Aorta (tissue), 5 donors: ENCODE results near the gene TUBB4B. TPM values are rescaled to one million over a fixed set of nuclear protein-coding genes. Genes with fewer than 3 reads are reported as not detected.
A peak's percentile ranks its signal among the peaks of the same experiment; 100 is the strongest.
"Not testable (repeated sequence)": the region's sequence is repeated elsewhere in the genome, so short reads cannot be mapped to it uniquely, and the experiment has no call there.

Experiments used
- ATAC-seq: fragments of 200-7000 bp; cut with Tn5 transposase; one replicate; pipeline ENCODE4 v1.9.1; 2022; ENCODE audit warnings: moderate library complexity; ENCODE audit not compliant: low FRiP score
- DNase-seq, 2 donors: peaks; one replicate each; pipeline ENCODE4 v3.0.0-alpha.2; 2020
- H3K27ac ChIP-seq, 2 donors: one replicate each; pipeline ENCODE4 v1.5.1; 2013; ENCODE audit warnings: low read length in 2 of 2, mild to moderate bottlenecking in 2 of 2, moderate library complexity in 2 of 2, control low read depth in 1 of 2, inconsistent platforms in 1 of 2, low read depth in 1 of 2
- H3K27me3 ChIP-seq, 2 donors: one replicate each; pipeline ENCODE4 v1.6.1; 2013; ENCODE audit warnings: control low read depth in 1 of 2, low read length in 1 of 2, mild to moderate bottlenecking in 1 of 2, moderate library complexity in 1 of 2; ENCODE audit not compliant: insufficient read depth in 2 of 2, control insufficient read depth in 1 of 2
- H3K36me3 ChIP-seq, 2 donors: one replicate each; pipeline ENCODE4 v1.6.1; 2013; ENCODE audit warnings: control low read depth in 1 of 2, low read length in 1 of 2, mild to moderate bottlenecking in 1 of 2; ENCODE audit not compliant: insufficient read depth in 2 of 2, control insufficient read depth in 1 of 2
- H3K4me1 ChIP-seq, 2 donors: one replicate each; pipeline ENCODE4 v1.6.1; 2013; ENCODE audit warnings: low read length in 2 of 2, control low read depth in 1 of 2, mild to moderate bottlenecking in 1 of 2, moderate library complexity in 1 of 2; ENCODE audit not compliant: insufficient read depth in 2 of 2, control insufficient read depth in 1 of 2
- H3K4me3 ChIP-seq, 2 donors: one replicate each; pipeline ENCODE4 v1.5.1; 2013; ENCODE audit warnings: low read length in 2 of 2, control low read depth in 1 of 2, mild to moderate bottlenecking in 1 of 2
- H3K9me3 ChIP-seq: one replicate; pipeline ENCODE4 v1.6.1; 2013; ENCODE audit warnings: mild to moderate bottlenecking, low read length; ENCODE audit not compliant: control insufficient read depth
- WGBS, 2 donors: extraction: QIAGEN DNeasy Blood & Tissue Kit; methylation state at CpG; one replicate each; pipeline ENCODE4 v1.1.7; 2013; 5-methylcytosine and 5-hydroxymethylcytosine counted together
- intact Hi-C, 2 donors: fragments of 100-400 bp; cut with DNase I; formaldehyde crosslinking; loops; one replicate each; pipeline versions ENCODE4 v1.14.2 to v1.15.0; 2022
- polyA plus RNA-seq, 2 donors: library from polyadenylated mRNA; stranded (reverse); fragments of 200-250 nt; gene quantifications; one replicate each; pipeline ENCODE4 v1.2.3, GENCODE V29; 2013
- total RNA-seq, 2 donors: library from RNA; stranded (reverse); fragmentation: NEBNext Ultra II Directional; extraction: Animal tissue kit (Norgen Biotek cat#: 25700); gene quantifications; one replicate each; pipeline ENCODE4 v1.2.1, GENCODE V29; 2021
- donor health status: healthy with polysubstance abuse.
- donor health status: Bipolar disorder and iron deficiency.
- donor health status: DM: no; HTN: no; CAD: no.
- donor health status: DM: no; HTN: no; CAD: no.
- donor health status: DM: yes; HTN: yes; CAD: no.

TUBB4B gene
- total and polyA plus RNA-seq, 4 donors = 86.9 to 152 (median 111) TPM

DNA sequence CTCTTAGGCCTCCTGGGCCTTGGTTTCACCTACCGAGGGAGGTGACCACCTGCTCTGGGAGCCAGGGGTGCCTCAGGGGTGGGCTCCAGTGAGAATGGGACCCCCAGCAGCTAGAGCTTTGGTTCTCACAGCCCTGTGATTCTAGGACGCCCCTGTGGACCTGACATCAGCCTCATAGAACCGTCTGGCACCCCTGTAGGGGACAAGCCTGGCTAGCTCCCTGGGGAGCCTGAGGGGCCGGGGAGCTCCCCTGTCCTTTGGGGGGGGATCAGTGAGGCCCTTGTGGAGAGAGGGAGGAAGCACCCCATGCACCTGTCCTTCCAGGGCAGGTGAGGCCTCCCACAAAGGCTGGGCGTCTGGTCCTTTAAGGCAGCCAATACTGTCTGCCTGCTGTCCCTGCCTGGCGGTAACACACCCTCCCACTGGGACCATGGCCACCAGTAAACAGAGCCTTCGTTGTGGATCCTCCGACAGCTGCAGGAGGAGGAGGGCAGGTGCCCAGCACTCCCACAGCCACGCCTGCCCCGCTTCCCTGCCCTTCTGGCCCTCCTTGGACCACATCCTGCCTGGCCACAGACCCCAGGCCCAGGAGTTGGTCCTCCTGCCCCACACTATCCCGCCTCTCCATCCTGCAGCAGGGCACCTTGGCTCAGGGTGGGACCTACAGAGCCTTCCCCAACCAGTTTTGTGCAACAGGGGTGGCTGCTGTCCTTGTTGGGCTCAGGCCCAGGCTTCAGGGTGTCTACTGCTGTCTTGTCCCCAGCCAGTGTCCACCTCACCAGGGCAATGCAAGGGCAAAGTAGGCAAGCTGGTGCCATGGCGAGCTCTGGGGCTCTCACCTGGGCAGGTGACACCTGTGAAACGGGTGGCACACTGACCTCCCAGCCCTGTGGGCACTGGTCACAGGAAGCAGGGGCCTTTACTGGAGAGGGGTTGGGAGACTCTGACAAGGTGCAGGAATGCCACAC, 3.0 kb upstream of the TUBB4B start:
- Histone ChIP-seq H3K27ac (no peak overlapping the region), H3K36me3 (no peaks in the 10 kb centered on the region), H3K4me1 (no peaks in the 10 kb centered on the region), H3K9me3 (no peaks in the 10 kb centered on the region), H3K27me3 (peaks cover 0 to 2% of the 10 kb centered on the region in 2 donors), H3K4me3 (no peak overlapping the region)
- ATAC-seq (no peak), DNase-seq (no peak)
- intact Hi-C loops = no loop called here
- WGBS, 2 donors = 83 to 86% methylated on average over 12 to 13 of the region's 13 CpGs

DNA sequence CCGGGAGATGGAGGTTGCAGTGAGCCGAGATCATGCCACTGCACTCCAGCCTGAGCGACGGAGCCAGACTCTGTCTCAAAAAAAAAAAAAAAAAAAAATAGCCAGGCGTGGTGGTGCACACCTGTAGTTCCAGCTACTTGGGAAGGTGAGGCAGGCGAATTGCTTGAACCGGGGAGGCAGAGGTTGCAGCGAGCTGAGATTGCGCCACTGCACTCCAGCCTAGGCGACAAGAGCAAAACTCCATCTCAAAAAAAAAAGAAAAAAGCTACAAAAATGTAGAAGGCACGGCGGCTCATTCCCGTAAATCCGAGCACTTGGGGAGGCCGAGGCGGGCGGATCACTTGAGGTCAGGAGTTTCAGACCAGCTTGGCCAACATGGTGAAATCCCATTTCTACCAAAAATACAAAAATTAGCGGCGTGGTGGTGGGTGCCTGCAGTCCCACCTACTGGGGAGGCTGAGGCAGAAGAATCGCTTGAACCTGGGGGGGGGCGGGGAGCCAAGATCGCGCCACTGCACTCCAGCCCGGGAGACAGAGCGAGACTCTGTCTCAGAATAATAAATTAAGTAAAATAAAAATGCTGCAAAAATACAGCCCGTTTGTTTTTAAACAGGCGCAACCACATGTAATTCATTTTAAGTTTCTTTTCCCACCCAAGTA, 1.4 kb upstream of the TUBB4B start:
- peak overlapping the region; percentile 27 to 53 for H3K4me3 ChIP-seq
- ATAC-seq, H3K4me1 ChIP-seq, H3K36me3 ChIP-seq, H3K9me3 ChIP-seq, H3K27me3 ChIP-seq, H3K27ac ChIP-seq, DNase-seq: not testable (repeated sequence)
- 48 to 51% methylated on average over 25 to 27 of the region's 27 CpGs for WGBS, 2 donors
- intact Hi-C loops = loop anchor here in 1 of 2 donors (2.0 kb wide), 1 partner anchor 15 kb away; the partner anchor contains the start of gene NELFB

DNA sequence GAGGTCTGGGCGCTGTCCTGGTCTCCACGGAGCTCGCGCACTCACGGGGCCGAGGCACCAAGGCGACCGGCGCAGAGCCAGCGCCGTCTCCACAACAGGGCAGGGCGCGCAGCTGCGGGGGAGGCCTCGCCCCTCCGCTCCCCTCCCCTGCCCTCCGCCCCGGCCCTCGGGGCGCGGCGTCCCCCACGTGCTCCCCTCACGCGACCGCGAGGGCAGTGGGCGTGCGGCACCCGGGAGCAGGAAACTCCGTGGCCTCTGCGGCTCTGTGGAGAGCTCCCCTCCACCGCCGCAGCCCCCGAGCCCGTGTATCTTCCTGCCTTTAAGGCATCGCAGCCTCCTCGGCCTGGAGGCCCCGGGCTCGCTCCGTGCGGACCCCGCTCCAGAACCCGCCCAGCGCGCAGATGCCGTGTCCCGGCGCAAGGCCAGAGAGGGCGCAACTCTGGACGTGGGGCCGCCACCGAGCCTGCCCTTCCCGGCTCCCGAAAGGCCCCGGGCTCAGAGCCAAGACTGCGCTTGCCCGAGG, 708 bp upstream of the TUBB4B start:
- Histone ChIP-seq H3K9me3 (no peaks in the 10 kb centered on the region), H3K36me3 (no peaks in the 10 kb centered on the region), H3K27me3 (peaks cover 0 to 2% of the 10 kb centered on the region in 2 donors), H3K4me1 (no peaks in the 10 kb centered on the region), H3K4me3 (peak overlapping the region; percentile 27 to 53), H3K27ac (peak overlapping the region in 1 of 2 donors; percentile 66)
- intact Hi-C loops = loop anchor here in 1 of 2 donors (2.0 kb wide), 1 partner anchor 14 kb away; the partner anchor contains the start of gene NELFB
- DNase-seq (peak; percentile 89 to 93), ATAC-seq (peak; percentile 54)
- WGBS, 2 donors = 0 to 1% methylated on average over 42 to 58 of the region's 58 CpGs

DNA sequence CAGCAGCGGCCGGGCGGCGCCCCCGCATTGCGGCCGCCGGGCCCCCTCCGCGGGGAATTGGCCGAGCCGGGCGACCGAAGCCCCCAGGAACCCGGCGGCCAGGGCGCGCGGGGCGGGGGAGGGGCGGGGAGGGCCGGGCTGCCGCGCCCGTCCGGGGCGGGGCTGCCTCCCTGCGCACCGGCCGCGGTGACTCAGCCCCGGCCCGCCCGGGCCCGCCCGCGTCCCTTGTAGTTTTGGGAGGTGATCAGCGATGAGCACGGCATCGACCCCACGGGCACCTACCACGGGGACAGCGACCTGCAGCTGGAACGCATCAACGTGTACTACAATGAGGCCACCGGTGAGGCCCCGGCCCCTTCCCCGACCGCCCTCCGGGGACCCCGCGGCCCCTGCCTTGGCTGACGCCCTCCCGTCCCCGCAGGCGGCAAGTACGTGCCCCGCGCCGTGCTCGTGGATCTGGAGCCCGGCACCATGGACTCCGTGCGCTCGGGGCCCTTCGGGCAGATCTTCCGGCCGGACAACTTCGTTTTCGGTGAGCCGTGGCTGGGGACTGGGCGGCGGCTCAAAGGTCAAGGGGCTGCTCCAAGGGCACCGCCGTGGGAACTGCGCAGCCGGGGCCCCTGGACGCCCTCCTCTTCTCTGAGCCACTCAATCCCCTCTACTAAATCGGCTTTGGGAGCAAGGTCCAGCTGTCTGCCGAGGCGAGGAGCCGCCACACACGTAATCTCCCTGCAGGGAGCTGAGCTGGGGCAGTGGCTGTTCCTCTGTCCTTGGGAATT, 592 bp downstream of the TUBB4B start:
- Histone ChIP-seq H3K9me3 (no peaks in the 10 kb centered on the region), H3K36me3 (no peaks in the 10 kb centered on the region), H3K4me3 (peak overlapping the region; percentile 65 to 86), H3K27ac (peak overlapping the region in 1 of 2 donors; percentile 76), H3K27me3 (peaks cover 0 to 2% of the 10 kb centered on the region in 2 donors), H3K4me1 (no peaks in the 10 kb centered on the region)
- ATAC-seq (peak; percentile 31), DNase-seq (peak; percentile 78 to 90)
- intact Hi-C loops = loop anchor here in 1 of 2 donors (2.0 kb wide), 1 partner anchor 13 kb away; the partner anchor contains the start of gene NELFB
- WGBS, 2 donors = 1% methylated on average over 47 to 83 of the region's 83 CpGs

DNA sequence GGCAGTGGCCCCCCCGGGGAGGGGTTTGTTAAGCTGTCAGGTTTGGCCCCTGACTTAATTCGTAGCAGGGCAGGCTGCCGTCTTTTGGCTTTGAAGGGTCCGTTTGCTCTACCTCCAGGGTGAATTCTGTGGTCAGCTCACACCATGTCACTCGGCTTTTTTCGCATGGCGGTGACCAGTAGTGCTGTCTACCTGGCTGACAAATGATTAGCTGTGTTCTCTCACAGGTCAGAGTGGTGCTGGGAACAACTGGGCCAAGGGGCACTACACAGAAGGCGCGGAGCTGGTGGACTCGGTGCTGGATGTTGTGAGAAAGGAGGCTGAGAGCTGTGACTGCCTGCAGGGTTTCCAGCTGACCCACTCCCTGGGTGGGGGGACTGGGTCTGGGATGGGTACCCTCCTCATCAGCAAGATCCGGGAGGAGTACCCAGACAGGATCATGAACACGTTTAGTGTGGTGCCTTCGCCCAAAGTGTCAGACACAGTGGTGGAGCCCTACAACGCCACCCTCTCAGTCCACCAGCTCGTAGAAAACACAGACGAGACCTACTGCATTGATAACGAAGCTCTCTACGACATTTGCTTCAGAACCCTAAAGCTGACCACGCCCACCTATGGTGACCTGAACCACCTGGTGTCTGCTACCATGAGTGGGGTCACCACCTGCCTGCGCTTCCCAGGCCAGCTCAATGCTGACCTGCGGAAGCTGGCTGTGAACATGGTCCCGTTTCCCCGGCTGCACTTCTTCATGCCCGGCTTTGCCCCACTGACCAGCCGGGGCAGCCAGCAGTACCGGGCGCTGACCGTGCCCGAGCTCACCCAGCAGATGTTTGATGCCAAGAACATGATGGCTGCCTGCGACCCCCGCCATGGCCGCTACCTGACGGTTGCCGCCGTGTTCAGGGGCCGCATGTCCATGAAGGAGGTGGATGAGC, 1.4 kb downstream of the TUBB4B start:
- ATAC-seq (no peak), DNase-seq (no peak)
- Histone ChIP-seq H3K27ac (no peak overlapping the region), H3K36me3 (no peaks in the 10 kb centered on the region), H3K9me3 (no peaks in the 10 kb centered on the region), H3K4me3 (peak overlapping the region; percentile 65 to 86), H3K4me1 (no peaks in the 10 kb centered on the region), H3K27me3 (peaks cover 0 to 2% of the 10 kb centered on the region in 2 donors)
- 70 to 74% methylated on average over 36 of the region's 36 CpGs for WGBS, 2 donors
- intact Hi-C loops = no loop called here

DNA sequence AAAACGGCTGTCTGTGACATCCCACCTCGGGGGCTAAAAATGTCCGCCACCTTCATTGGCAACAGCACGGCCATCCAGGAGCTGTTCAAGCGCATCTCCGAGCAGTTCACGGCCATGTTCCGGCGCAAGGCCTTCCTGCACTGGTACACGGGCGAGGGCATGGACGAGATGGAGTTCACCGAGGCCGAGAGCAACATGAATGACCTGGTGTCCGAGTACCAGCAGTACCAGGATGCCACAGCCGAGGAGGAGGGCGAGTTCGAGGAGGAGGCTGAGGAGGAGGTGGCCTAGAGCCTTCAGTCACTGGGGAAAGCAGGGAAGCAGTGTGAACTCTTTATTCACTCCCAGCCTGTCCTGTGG, 2.2 kb downstream of the TUBB4B start:
- H3K9me3 ChIP-seq, H3K27ac ChIP-seq, H3K4me3 ChIP-seq, intact Hi-C loops, ATAC-seq, H3K4me1 ChIP-seq, H3K27me3 ChIP-seq, DNase-seq, H3K36me3 ChIP-seq: not testable (repeated sequence)
- WGBS, 2 donors = 90 to 93% methylated on average over 16 to 18 of the region's 18 CpGs

DNA sequence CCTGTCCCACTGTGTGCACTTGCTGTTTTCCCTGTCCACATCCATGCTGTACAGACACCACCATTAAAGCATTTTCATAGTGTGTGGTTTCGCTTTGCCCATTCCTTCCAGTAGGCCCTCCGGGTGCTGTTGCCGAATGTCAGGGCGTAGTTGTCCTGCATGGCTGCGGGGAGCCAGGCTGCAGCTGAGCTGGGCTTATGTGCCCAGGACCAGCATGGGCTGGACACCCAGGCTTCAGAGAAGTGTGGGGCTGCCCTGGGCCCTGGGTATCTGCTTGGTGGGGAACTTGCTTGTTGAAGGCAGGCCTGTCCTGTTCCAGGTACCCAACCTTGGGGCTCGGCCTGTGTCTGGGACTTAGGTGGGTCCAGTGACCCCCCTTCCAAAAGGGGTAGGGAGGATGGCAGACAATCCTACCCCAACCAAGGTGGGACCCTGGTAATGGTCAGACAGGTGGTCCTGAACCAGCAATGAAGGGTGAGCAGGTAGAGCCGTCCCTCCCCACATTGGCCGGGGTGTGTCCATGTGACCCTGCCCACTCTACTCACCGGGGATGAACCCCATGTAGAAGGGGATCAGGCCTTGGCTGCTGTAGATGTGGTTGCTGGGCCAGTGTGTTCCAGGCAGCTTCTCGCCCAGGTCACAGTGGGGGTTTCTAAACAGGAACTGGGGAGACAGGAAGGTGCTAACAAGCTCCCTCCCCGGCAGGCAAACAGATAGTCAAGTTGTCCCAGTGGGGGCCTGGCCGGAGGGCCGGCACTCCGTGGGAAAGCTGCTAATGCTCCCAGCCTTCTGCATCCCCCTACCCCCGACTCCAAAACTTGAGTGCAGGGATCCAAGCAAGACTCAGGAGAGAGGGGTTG, 2.8 kb downstream of the TUBB4B start:
- DNase-seq (no peak), ATAC-seq (no peak)
- Histone ChIP-seq H3K27ac (no peak overlapping the region), H3K27me3 (peaks cover 0 to 2% of the 10 kb centered on the region in 2 donors), H3K9me3 (no peaks in the 10 kb centered on the region), H3K4me3 (no peak overlapping the region), H3K4me1 (no peaks in the 10 kb centered on the region), H3K36me3 (no peaks in the 10 kb centered on the region)
- intact Hi-C loops = no loop called here
- WGBS, 2 donors = 69 to 72% methylated on average over 15 of the region's 15 CpGs
